ENCODE measurements around the gene RNLS.

DNA sequence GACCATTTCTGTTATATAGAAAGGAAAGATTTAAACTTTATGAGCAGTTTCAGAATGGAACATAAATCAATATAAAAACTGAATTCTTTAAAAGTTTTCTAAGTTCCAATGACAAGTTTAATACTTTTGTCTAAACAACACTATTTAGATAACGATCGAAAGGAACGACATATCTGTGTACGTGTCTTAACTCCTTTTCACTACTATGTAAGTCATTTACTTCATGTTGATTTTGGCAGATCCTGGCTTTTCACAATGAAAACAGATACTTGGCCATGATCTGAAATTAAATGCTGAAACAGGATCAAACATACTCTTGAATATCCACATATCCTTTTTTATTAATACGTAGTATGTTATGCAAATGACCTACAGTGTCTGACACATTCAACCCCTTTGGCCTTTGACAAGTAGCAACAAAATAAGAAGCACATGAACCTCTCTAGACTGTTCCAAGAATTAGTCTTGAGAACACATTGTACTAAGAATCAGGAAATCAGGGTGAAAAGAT lies 41.9 kb downstream of the RNLS start:
- TF ChIP-seq, protein P1, sequence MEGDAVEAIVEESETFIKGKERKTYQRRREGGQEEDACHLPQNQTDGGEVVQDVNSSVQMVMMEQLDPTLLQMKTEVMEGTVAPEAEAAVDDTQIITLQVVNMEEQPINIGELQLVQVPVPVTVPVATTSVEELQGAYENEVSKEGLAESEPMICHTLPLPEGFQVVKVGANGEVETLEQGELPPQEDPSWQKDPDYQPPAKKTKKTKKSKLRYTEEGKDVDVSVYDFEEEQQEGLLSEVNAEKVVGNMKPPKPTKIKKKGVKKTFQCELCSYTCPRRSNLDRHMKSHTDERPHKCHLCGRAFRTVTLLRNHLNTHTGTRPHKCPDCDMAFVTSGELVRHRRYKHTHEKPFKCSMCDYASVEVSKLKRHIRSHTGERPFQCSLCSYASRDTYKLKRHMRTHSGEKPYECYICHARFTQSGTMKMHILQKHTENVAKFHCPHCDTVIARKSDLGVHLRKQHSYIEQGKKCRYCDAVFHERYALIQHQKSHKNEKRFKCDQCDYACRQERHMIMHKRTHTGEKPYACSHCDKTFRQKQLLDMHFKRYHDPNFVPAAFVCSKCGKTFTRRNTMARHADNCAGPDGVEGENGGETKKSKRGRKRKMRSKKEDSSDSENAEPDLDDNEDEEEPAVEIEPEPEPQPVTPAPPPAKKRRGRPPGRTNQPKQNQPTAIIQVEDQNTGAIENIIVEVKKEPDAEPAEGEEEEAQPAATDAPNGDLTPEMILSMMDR (IDR thresholded peaks at IDR 0.05), result no peak
- no peak for TF ChIP-seq POLR2A (IDR thresholded peaks at IDR 0.05)
